Ovary (tissue), 9 donors: Measurements from ENCODE around the gene RANBP1. TPM values are rescaled to one million over a fixed set of nuclear protein-coding genes. Genes with fewer than 3 reads are reported as not detected.
A peak's percentile ranks its signal among the peaks of the same experiment; 100 is the strongest.

Experiments used
- DNase-seq, 5 donors: peaks; one replicate each; pipeline ENCODE4 v3.0.0-alpha.2; 2019 to 2020
- H3K27ac ChIP-seq, 2 donors: fragments of 200-600 bp; one replicate each; pipeline versions ENCODE4 v1.5.1 to v1.8.0; 2019 to 2022
- H3K27me3 ChIP-seq: fragments of 200-600 bp; one replicate; pipeline ENCODE4 v1.8.0; 2022
- H3K36me3 ChIP-seq: fragments of 200-600 bp; sonication (generic); one replicate; pipeline ENCODE4 v1.5.1; 2019
- H3K4me1 ChIP-seq: one replicate; pipeline ENCODE4 v1.8.1; 2013; ENCODE audit warnings: mild to moderate bottlenecking, moderate library complexity; ENCODE audit not compliant: insufficient read depth
- H3K4me3 ChIP-seq: fragments of 200-600 bp; sonication (generic); one replicate; pipeline ENCODE4 v1.5.1; 2017
- H3K9me3 ChIP-seq, 2 donors: fragments of 200-600 bp in 1 of 2; sonication (generic) in 1 of 2; one replicate each; pipeline versions ENCODE4 v1.5.1 to v1.8.1; 2013 to 2019; ENCODE audit warnings: mild to moderate bottlenecking in 1 of 2, moderate library complexity in 1 of 2
- EP300 ChIP-seq: sonication (generic); formaldehyde crosslinking; IDR thresholded peaks from one replicate; pipeline ENCODE4 v1.6.1; 2017; ENCODE audit warnings: antibody characterized with exemption
- POLR2A ChIP-seq: fragments of 450-650 bp; IDR thresholded peaks from one replicate; pipeline ENCODE4 v1.6.1; 2017; ENCODE audit warnings: antibody characterized with exemption, mild to moderate bottlenecking, moderate library complexity
- WGBS, 3 donors: extraction: QIAGEN DNeasy Blood & Tissue Kit in 1 of 3; methylation state at CpG; one replicate each; pipeline versions ENCODE4 v1.1.5 to v1.1.7; 2013 to 2017; 5-methylcytosine and 5-hydroxymethylcytosine counted together
- intact Hi-C, 4 donors: fragments of 100-400 bp; cut with DNase I; formaldehyde crosslinking; loops; one replicate each; pipeline versions ENCODE4 v1.11.0 to v1.15.1; 2022 to 2023
- polyA plus RNA-seq, 2 donors: library from polyadenylated mRNA; stranded (reverse); fragments of 200-250 nt in 1 of 2; fragments of 350-450 nt in 1 of 2; fragmentation: Illumina TruSeq in 1 of 2; extraction: RNeasy Lipid Tissue Mini Kit (QIAGEN cat#74804) in 1 of 2; gene quantifications; one replicate each; pipeline ENCODE4 v1.2.3, GENCODE V29; 2013 to 2014
- total RNA-seq, 7 donors: library from RNA; depleted of rRNA in 2 of 7; stranded (reverse); fragments of >200 nt in 2 of 7; fragmentation: NEBNext Ultra II Directional in 3 of 7; extraction: Animal tissue kit (Norgen Biotek cat#: 25700) in 3 of 7; gene quantifications; one replicate each; pipeline versions ENCODE4 v1.1.0 to v1.2.4, GENCODE V29; 2016 to 2023
- TF ChIP-seq, protein P1 (sequence below), 3 donors: fragments of 450-650 bp in 2 of 3; fragments of 200-600 bp in 1 of 3; IDR thresholded peaks; one replicate each; pipeline versions ENCODE4 v1.5.1 to v1.8.0; 2016 to 2022; ENCODE audit warnings: antibody characterized with exemption in 3 of 3, mild to moderate bottlenecking in 1 of 3
- donor health status: DM: no; HTN: no; CAD: no; lungs with moderate emphysema.
- donor health status: DM: no; HTN: no; CAD: no.
- donor health status: Bipolar disorder and iron deficiency.
- donor health status: DM: yes; HTN: yes; CAD: no.
- donor health status: DM: no; HTN: no; CAD: no.
- donor health status: DM: yes; HTN: yes; CAD: no.

The RANBP1 gene
- total and polyA plus RNA-seq, 9 donors, result 62.8 to 198 (median 80.2) TPM

DNA sequence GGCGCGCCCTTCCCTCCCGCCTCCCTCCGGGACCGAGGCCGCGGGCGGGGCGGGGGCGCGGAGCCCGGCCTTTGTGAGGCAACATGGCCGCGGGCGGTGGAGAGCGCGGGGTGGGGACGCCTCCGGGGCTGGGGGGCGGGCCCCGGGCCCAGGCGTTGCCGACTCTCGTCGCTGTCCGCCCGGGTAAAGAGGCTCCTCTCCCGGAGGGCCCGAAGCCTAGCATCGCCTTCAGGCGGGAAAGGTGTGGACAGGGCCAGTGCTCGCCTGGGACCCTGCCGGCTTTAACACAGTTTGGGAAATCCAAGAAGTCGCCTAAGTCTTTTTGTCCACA lies 35.5 kb upstream of the RANBP1 start:
- Histone ChIP-seq H3K36me3 (no peaks in the 10 kb centered on the region), H3K27ac (peak overlapping the region; percentile 73 to 83), H3K4me1 (peaks cover 22% of the 10 kb centered on the region), H3K4me3 (peak overlapping the region; percentile 62), H3K9me3 (no peaks in the 10 kb centered on the region), H3K27me3 (no peaks in the 10 kb centered on the region)
- TF ChIP-seq EP300, result no peak
- intact Hi-C loops, result no loop called here
- WGBS, 3 donors, result 0 to 1% (median 1%) methylated on average over 22 to 34 of the region's 34 CpGs
- DNase-seq, result peak; percentile 57 to 74 (median 66)

DNA sequence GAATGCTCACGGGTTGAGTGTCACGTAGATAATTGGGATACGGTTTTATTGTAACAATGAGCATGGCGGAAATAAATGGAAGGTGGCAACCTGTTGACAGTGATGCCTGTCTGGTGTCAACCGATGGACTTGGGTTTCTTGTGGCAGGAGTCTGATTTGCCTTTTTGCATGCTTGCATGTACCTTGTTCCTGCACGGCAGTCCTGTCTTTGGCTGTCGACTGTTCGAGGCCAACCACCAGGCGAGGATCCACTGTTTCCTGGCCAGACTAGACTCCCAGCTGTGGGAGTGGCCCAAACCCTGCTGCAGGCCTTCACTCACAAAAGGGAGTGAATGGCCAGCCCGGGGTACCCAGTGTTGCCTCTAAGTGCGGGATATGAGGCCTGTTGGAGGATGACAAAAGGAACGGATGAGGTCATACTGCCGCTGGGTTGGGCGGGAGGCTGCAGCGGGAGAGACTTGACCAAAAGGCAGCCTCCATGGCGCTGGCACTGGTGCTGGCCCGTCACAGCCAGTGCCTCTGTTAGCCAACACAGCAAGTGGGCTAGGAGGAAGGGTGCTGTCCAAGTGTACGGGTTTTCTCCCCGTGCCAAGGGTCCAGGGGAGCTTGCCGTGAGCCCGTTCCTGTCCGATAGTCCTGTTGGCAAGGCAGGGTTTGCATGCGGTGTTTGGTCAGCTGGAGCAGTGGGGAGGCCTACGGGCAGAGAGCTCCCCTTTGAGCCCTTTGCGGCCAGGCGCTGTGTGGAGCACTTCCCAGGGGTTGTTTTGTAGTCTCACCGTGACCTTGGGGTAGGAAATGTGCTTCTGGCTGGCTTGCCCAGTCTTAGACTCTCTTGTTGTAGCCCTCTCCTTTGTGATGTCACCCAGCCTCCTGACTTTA lies 34.9 kb upstream of the RANBP1 start:
- Histone ChIP-seq H3K27me3 (no peaks in the 10 kb centered on the region), H3K4me1 (peaks cover 22% of the 10 kb centered on the region), H3K27ac (peak overlapping the region; percentile 73 to 83), H3K4me3 (peak overlapping the region; percentile 62), H3K9me3 (no peaks in the 10 kb centered on the region), H3K36me3 (no peaks in the 10 kb centered on the region)
- DNase-seq, result peak in 2 of 5 donors; percentile 54 to 56
- intact Hi-C loops, result no loop called here
- WGBS, 3 donors, result 2 to 5% (median 3%) methylated on average over 27 of the region's 27 CpGs
- no peak for TF ChIP-seq EP300
- TF ChIP-seq POLR2A, result no peak
- TF ChIP-seq, protein P1, sequence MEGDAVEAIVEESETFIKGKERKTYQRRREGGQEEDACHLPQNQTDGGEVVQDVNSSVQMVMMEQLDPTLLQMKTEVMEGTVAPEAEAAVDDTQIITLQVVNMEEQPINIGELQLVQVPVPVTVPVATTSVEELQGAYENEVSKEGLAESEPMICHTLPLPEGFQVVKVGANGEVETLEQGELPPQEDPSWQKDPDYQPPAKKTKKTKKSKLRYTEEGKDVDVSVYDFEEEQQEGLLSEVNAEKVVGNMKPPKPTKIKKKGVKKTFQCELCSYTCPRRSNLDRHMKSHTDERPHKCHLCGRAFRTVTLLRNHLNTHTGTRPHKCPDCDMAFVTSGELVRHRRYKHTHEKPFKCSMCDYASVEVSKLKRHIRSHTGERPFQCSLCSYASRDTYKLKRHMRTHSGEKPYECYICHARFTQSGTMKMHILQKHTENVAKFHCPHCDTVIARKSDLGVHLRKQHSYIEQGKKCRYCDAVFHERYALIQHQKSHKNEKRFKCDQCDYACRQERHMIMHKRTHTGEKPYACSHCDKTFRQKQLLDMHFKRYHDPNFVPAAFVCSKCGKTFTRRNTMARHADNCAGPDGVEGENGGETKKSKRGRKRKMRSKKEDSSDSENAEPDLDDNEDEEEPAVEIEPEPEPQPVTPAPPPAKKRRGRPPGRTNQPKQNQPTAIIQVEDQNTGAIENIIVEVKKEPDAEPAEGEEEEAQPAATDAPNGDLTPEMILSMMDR (IDR thresholded peaks at IDR 0.05), result no peak

DNA sequence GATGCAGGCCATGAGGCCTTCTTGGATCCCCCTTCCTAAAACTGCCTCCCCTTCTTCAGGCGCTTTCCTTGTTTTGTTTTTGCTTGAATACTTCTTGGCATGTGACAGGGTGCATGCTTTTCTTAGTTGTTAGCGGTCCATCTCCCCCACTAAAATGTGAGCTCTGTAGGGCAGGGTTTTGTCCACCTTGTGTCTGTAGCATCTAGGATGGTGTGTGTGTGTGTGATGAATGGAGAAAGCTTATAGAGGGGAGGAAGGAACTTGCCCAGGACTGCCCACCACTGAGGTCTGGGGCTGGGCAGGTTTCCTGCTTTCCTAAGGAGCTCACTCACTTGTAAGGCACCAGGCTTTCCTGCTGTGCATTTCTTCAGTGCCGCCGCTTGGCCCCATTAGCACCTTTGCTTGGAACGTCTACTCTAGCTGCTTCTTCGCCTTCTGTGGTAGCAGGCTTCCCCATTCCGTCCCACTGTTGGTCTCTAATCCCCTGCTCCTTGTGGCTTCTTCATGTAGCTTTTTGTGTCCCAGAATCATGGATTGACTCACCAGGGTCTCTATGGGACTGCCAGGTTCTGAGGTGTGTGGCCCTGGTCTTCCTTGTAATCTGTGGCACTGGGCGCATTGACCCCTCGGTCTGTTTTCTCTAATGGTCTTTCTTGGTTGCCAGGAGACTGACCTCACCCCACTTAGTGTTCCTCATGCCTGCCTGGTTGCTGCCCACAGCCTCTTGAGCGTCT lies 32.6 kb upstream of the RANBP1 start:
- no peaks in the 10 kb centered on the region for H3K9me3 ChIP-seq
- intact Hi-C loops, result no loop called here
- no peak for TF ChIP-seq EP300
- no peak for TF ChIP-seq POLR2A
- TF ChIP-seq, protein P1 (IDR thresholded peaks at IDR 0.05), result no peak
- no peak for DNase-seq
- H3K4me1 ChIP-seq, result peaks cover 22% of the 10 kb centered on the region
- no peak overlapping the region for H3K27ac ChIP-seq
- WGBS, 3 donors, result 59 to 73% (median 69%) methylated on average over 10 of the region's 10 CpGs
- H3K4me3 ChIP-seq, result no peak overlapping the region
- H3K36me3 ChIP-seq, result peaks cover 2% of the 10 kb centered on the region
- H3K27me3 ChIP-seq, result no peaks in the 10 kb centered on the region

DNA sequence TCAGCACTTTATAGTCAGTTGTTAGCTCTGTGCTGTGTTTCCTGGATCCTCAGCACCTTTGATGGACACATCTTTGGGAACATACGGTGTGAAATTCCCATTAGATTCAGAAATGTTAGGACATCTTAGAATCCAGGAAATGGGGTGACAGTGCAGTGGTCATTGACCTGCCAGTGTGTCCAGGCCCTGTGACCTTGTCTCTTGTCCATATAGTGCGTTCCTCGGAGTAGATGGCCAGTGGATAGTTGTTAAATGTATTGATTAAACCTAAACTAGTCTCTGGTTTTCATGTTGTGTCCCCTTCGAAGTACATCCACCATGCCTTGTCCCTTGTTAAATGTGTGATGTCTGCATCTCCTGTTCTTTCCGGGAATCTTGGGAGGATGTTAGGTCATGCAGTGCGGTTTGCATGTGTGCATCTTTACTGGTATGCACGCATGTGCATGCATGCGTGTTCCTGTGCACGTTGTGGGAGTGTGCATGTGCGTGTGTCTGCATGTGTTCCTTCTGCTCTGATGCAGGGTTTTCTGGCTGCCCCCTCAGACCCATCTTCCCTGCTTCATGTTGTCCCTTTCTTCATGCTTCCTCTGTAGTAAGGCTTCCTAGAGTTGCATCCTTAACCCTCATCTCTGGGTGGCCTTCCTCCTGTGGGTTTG lies 31.9 kb upstream of the RANBP1 start:
- H3K9me3 ChIP-seq, result no peaks in the 10 kb centered on the region
- WGBS, 3 donors, result 64 to 75% (median 71%) methylated on average over 10 of the region's 10 CpGs
- H3K27ac ChIP-seq, result no peak overlapping the region
- DNase-seq, result no peak
- peaks cover 22% of the 10 kb centered on the region for H3K4me1 ChIP-seq
- peaks cover 2% of the 10 kb centered on the region for H3K36me3 ChIP-seq
- intact Hi-C loops, result no loop called here
- TF ChIP-seq, protein P1 (IDR thresholded peaks at IDR 0.05), result no peak
- no peak for TF ChIP-seq EP300
- no peak for TF ChIP-seq POLR2A
- H3K4me3 ChIP-seq, result no peak overlapping the region
- no peaks in the 10 kb centered on the region for H3K27me3 ChIP-seq
